SH-SY5Y (cell line): ENCODE data around the gene SMYD3.

ENCODE experiments used
- GATA2 ChIP-seq: IDR thresholded peaks from 2 replicates; pipeline ENCODE4 v1.6.1; 2011; ENCODE audit warnings: mild to moderate bottlenecking, low read depth, low read length
- GATA3 ChIP-seq: IDR thresholded peaks from 2 replicates; pipeline ENCODE4 v1.6.1; 2011; ENCODE audit warnings: low read depth, mild to moderate bottlenecking, low read length, moderate library complexity

DNA sequence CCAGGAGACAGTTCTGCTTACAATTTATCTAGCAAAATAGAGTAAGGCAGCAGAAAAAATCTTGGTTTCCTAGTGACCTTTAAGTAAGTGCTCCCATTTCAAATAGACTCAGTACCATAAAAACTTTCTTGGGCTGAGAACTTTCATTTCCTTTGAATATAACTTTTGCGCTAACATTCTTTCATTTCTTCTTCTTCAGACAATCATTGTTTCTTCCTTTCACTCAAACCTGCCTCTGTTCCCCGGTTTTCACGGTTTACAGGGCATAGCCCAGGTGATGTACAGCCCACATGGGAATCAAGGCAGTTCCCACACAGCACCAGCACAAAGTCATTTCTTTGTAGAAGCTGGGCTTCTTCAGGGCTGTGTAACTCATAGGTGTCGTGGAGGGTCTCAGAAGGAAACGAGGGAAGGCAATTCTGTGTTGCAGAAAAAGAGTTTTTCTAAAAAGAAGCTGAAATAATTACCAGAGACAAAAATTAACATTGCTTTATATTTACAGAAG lies 611.6 kb downstream of the SMYD3 start:
- TF ChIP-seq GATA3 = no peak
- TF ChIP-seq GATA2 = no peak
